GM23338 (cell line): Measurements from ENCODE around the gene DDC. TPM values are rescaled to one million over a fixed set of nuclear protein-coding genes. Genes with fewer than 3 reads are reported as not detected.
A peak's percentile ranks its signal among the peaks of the same experiment; 100 is the strongest.

ENCODE experiments used
- ATAC-seq: fragments of 200-7000 bp; cut with Tn5 transposase; 3 replicates; pipeline ENCODE4 v1.9.1; 2020
- DNase-seq: peaks from one replicate; pipeline ENCODE4 v3.0.0-alpha.2; 2015; ENCODE audit warnings: low spot score
- H2AFZ ChIP-seq: fragments of 200-600 bp; sonication (generic); 2 replicates; pipeline ENCODE4 v1.8.0; 2016; ENCODE audit warnings: antibody characterized with exemption, mild to moderate bottlenecking, moderate library complexity
- H3F3A ChIP-seq: fragments of 200-600 bp; sonication (generic); replicated peaks from 2 replicates; pipeline ENCODE4 v1.8.0; 2017; ENCODE audit warnings: antibody characterized with exemption, mixed run types, low read depth
- H3K27ac ChIP-seq: fragments of 200-600 bp; sonication (generic); 2 replicates; pipeline ENCODE4 v1.6.1; 2016; ENCODE audit warnings: low read depth
- H3K27me3 ChIP-seq: fragments of 200-600 bp; sonication (generic); 2 replicates; pipeline ENCODE4 v1.8.0; 2016; ENCODE audit warnings: mild to moderate bottlenecking, mixed run types, moderate library complexity; ENCODE audit not compliant: insufficient read depth
- H3K36me3 ChIP-seq: fragments of 200-600 bp; sonication (generic); 2 replicates; pipeline ENCODE4 v1.8.0; 2016; ENCODE audit warnings: mild to moderate bottlenecking; ENCODE audit not compliant: insufficient read depth
- H3K4me1 ChIP-seq: fragments of 200-600 bp; sonication (generic); 2 replicates; pipeline ENCODE4 v1.8.0; 2016; ENCODE audit warnings: mild to moderate bottlenecking, moderate library complexity; ENCODE audit not compliant: insufficient read depth
- H3K4me2 ChIP-seq: fragments of 200-600 bp; sonication (generic); 2 replicates; pipeline ENCODE4 v1.7.1; 2017; ENCODE audit warnings: mixed run types
- H3K4me3 ChIP-seq: fragments of 200-600 bp; sonication (generic); 2 replicates; pipeline ENCODE4 v1.6.1; 2016; ENCODE audit warnings: mixed run types
- H3K79me2 ChIP-seq: fragments of 200-600 bp; sonication (generic); replicated peaks from 2 replicates; pipeline ENCODE4 v1.8.0; 2017; ENCODE audit warnings: mild to moderate bottlenecking; ENCODE audit not compliant: insufficient read depth
- H3K9me2 ChIP-seq: fragments of 200-600 bp; sonication (generic); 2 replicates; pipeline ENCODE4 v1.8.0; 2017; ENCODE audit not compliant: insufficient read depth
- H4K20me1 ChIP-seq: fragments of 200-600 bp; sonication (generic); replicated peaks from 2 replicates; pipeline ENCODE4 v1.8.0; 2017; ENCODE audit warnings: mild to moderate bottlenecking; ENCODE audit not compliant: insufficient read depth
- H3K27ac Mint-ChIP-seq: 2 replicates; pipeline ENCODE4 v1.8.0; 2020; ENCODE audit warnings: inconsistent platforms, mild to moderate bottlenecking, moderate library complexity, mixed read lengths
- H3K27me3 Mint-ChIP-seq: 3 replicates; pipeline ENCODE4 v1.8.0; 2022; ENCODE audit warnings: low read depth, mild to moderate bottlenecking, moderate library complexity, mixed read lengths, inconsistent platforms; ENCODE audit not compliant: insufficient read depth, poor library complexity
- H3K36me3 Mint-ChIP-seq: 3 replicates; pipeline ENCODE4 v1.8.0; 2021; ENCODE audit warnings: low read depth, mild to moderate bottlenecking, inconsistent platforms, moderate library complexity, mixed read lengths
- H3K4me1 Mint-ChIP-seq: 3 replicates; pipeline ENCODE4 v1.8.0; 2020; ENCODE audit warnings: mild to moderate bottlenecking, inconsistent platforms, mixed read lengths
- H3K4me3 Mint-ChIP-seq: 3 replicates; pipeline ENCODE4 v1.8.0; 2021; ENCODE audit warnings: moderate library complexity, mild to moderate bottlenecking, inconsistent platforms, mixed read lengths
- H3K9me3 Mint-ChIP-seq: 3 replicates; pipeline ENCODE4 v1.8.0; 2020; ENCODE audit warnings: moderate library complexity, mild to moderate bottlenecking, inconsistent platforms, mixed read lengths
- ETS1 ChIP-seq: IDR thresholded peaks from 2 replicates; pipeline ENCODE4 v1.6.1; 2016; ENCODE audit warnings: antibody characterized with exemption
- NANOG ChIP-seq: IDR thresholded peaks from 2 replicates; pipeline ENCODE4 v1.6.1; 2016; ENCODE audit warnings: antibody characterized with exemption, borderline replicate concordance
- REST ChIP-seq: IDR thresholded peaks from one replicate; pipeline ENCODE4 v1.6.1; 2018; ENCODE audit warnings: antibody characterized with exemption; ENCODE audit not compliant: unreplicated experiment
- polyA plus RNA-seq: library from polyadenylated mRNA; unstranded; fragments of >200 nt; fragmentation: Nextera tagmentation; extraction: Ambion mirVana; gene quantifications from 2 replicates; pipeline ENCODE4 v1.2.1, GENCODE V29; 2016
- total RNA-seq: library from RNA; depleted of rRNA; stranded (reverse); fragments of >200 nt; shearing (Covaris generic); gene quantifications from 2 replicates; pipeline ENCODE4 v1.2.3, GENCODE V29; 2014
- TF ChIP-seq, protein P1 (sequence below): fragments of 250-450 bp; sonication (Bioruptor Pico); IDR thresholded peaks from 2 replicates; pipeline ENCODE4 v1.5.0; 2020; ENCODE audit warnings: mild to moderate bottlenecking, moderate library complexity

DDC gene
- total and polyA plus RNA-seq, 2 experiments from 2014 or later, result not detected

GRCh38 chr7:50598460-50599343, 33.5 kb upstream of the DDC start:
- Mint-ChIP-seq H3K9me3 (no peaks in the 10 kb centered on the region), H3K36me3 (peaks cover 56% of the 10 kb centered on the region), H3K27me3 (peaks cover 4% of the 10 kb centered on the region), H3K4me1 (peaks cover 11% of the 10 kb centered on the region), H3K27ac (0 out of 2 replicates have a peak overlapping the region, but pooled peaks have one; percentile 1), H3K4me3 (no peak overlapping the region)
- H3K4me1 ChIP-seq, result peaks cover 6% of the 10 kb centered on the region; the same call in 1 of the 2 replicates
- H3K9me2 ChIP-seq, result no peaks in the 10 kb centered on the region
- TF ChIP-seq ETS1 (no peak), REST (no peak), NANOG (no peak)
- TF ChIP-seq, protein P1, sequence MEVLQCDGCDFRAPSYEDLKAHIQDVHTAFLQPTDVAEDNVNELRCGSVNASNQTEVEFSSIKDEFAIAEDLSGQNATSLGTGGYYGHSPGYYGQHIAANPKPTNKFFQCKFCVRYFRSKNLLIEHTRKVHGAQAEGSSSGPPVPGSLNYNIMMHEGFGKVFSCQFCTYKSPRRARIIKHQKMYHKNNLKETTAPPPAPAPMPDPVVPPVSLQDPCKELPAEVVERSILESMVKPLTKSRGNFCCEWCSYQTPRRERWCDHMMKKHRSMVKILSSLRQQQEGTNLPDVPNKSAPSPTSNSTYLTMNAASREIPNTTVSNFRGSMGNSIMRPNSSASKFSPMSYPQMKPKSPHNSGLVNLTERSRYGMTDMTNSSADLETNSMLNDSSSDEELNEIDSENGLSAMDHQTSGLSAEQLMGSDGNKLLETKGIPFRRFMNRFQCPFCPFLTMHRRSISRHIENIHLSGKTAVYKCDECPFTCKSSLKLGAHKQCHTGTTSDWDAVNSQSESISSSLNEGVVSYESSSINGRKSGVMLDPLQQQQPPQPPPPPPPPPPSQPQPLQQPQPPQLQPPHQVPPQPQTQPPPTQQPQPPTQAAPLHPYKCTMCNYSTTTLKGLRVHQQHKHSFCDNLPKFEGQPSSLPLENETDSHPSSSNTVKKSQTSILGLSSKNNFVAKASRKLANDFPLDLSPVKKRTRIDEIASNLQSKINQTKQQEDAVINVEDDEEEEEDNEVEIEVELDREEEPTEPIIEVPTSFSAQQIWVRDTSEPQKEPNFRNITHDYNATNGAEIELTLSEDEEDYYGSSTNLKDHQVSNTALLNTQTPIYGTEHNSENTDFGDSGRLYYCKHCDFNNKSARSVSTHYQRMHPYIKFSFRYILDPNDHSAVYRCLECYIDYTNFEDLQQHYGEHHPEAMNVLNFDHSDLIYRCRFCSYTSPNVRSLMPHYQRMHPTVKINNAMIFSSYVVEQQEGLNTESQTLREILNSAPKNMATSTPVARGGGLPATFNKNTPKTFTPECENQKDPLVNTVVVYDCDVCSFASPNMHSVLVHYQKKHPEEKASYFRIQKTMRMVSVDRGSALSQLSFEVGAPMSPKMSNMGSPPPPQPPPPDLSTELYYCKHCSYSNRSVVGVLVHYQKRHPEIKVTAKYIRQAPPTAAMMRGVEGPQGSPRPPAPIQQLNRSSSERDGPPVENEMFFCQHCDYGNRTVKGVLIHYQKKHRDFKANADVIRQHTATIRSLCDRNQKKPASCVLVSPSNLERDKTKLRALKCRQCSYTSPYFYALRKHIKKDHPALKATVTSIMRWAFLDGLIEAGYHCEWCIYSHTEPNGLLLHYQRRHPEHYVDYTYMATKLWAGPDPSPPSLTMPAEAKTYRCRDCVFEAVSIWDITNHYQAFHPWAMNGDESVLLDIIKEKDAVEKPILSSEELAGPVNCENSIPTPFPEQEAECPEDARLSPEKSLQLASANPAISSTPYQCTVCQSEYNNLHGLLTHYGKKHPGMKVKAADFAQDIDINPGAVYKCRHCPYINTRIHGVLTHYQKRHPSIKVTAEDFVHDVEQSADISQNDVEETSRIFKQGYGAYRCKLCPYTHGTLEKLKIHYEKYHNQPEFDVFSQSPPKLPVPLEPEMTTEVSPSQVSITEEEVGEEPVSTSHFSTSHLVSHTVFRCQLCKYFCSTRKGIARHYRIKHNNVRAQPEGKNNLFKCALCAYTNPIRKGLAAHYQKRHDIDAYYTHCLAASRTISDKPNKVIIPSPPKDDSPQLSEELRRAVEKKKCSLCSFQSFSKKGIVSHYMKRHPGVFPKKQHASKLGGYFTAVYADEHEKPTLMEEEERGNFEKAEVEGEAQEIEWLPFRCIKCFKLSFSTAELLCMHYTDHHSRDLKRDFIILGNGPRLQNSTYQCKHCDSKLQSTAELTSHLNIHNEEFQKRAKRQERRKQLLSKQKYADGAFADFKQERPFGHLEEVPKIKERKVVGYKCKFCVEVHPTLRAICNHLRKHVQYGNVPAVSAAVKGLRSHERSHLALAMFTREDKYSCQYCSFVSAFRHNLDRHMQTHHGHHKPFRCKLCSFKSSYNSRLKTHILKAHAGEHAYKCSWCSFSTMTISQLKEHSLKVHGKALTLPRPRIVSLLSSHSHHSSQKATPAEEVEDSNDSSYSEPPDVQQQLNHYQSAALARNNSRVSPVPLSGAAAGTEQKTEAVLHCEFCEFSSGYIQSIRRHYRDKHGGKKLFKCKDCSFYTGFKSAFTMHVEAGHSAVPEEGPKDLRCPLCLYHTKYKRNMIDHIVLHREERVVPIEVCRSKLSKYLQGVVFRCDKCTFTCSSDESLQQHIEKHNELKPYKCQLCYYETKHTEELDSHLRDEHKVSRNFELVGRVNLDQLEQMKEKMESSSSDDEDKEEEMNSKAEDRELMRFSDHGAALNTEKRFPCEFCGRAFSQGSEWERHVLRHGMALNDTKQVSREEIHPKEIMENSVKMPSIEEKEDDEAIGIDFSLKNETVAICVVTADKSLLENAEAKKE (CRISPR knock-in tag), result no peak
- peaks cover 4% of the 10 kb centered on the region; the same call in 1 of the 2 replicates for H3K36me3 ChIP-seq
- H2AFZ ChIP-seq, result no peak overlapping the region
- no peaks in the 10 kb centered on the region for H3K79me2 ChIP-seq
- H3K4me3 ChIP-seq, result no peak overlapping the region
- H3K4me2 ChIP-seq, result no peak overlapping the region
- H3K27ac ChIP-seq, result no peak overlapping the region
- DNase-seq (no peak), ATAC-seq (no peak)
- no peaks in the 10 kb centered on the region for H3F3A ChIP-seq
- peaks cover 3% of the 10 kb centered on the region; the same call in 1 of the 2 replicates for H4K20me1 ChIP-seq
- H3K27me3 ChIP-seq, result no peaks in the 10 kb centered on the region
